HepG2 (cell line): ENCODE results near the gene SRXN1. TPM values are rescaled to one million over a fixed set of nuclear protein-coding genes. Genes with fewer than 3 reads are reported as not detected.
A peak's percentile ranks its signal among the peaks of the same experiment; 100 is the strongest.

Experiments
- CCDC6 ChIP-seq: sonication (generic); formaldehyde crosslinking; IDR thresholded peaks from 2 replicates; pipeline ENCODE4 v1.8.1; 2022; ENCODE audit warnings: mild to moderate bottlenecking, missing genetic modification reagents, moderate library complexity
- GFI1 ChIP-seq: sonication (generic); formaldehyde crosslinking; IDR thresholded peaks from 2 replicates; pipeline ENCODE4 v1.5.0; 2020; ENCODE audit warnings: missing genetic modification reagents, mild to moderate bottlenecking, borderline replicate concordance
- KDM1A ChIP-seq: IDR thresholded peaks from 2 replicates; pipeline ENCODE4 v1.6.1; 2016; ENCODE audit warnings: missing compliant biosample characterization
- PHB2 ChIP-seq: fragments of 450-650 bp; IDR thresholded peaks from 2 replicates; pipeline ENCODE4 v1.6.1; 2018; ENCODE audit not compliant: partially characterized antibody
- TCF7L2 ChIP-seq: IDR thresholded peaks from 2 replicates; pipeline ENCODE4 v1.6.1; 2011; ENCODE audit warnings: mild to moderate bottlenecking, low read depth, low read length, moderate library complexity
- TP53 ChIP-seq: sonication (generic); formaldehyde crosslinking; conservative IDR thresholded peaks from 2 replicates; pipeline ENCODE4 v1.4.0; 2020; ENCODE audit warnings: missing genetic modification reagents
- ZNF10 ChIP-seq: sonication (generic); formaldehyde crosslinking; IDR thresholded peaks from 2 replicates; pipeline ENCODE4 v1.4.0; 2020; ENCODE audit warnings: mild to moderate bottlenecking, low read depth, missing genetic modification reagents, borderline replicate concordance
- ZNF333 ChIP-seq: sonication (generic); formaldehyde crosslinking; IDR thresholded peaks from 2 replicates; pipeline ENCODE4 v1.4.0; 2020; ENCODE audit warnings: mild to moderate bottlenecking, missing genetic modification reagents, borderline replicate concordance
- ZNF629 ChIP-seq: sonication (generic); formaldehyde crosslinking; conservative IDR thresholded peaks from 2 replicates; pipeline ENCODE4 v1.5.0; 2020; ENCODE audit warnings: missing genetic modification reagents
- ZNF746 ChIP-seq: sonication (generic); formaldehyde crosslinking; IDR thresholded peaks from 2 replicates; pipeline ENCODE4 v1.8.0; 2022; ENCODE audit warnings: mild to moderate bottlenecking, missing genetic modification reagents
- ZSCAN21 ChIP-seq: sonication (generic); formaldehyde crosslinking; IDR thresholded peaks from 2 replicates; pipeline ENCODE4 v1.8.0; 2022; ENCODE audit warnings: mild to moderate bottlenecking, missing genetic modification reagents, moderate library complexity, borderline replicate concordance
- polyA plus RNA-seq, 8 experiments: library from polyadenylated mRNA; depleted of rRNA in 3 of 8; stranded (reverse) in 7 of 8; unstranded in 1 of 8; fragments of >200 nt; fragmentation: Illumina TruSeq in 4 of 8; extraction: Trizol in 4 of 8; gene quantifications; 2 replicates each; pipeline versions ENCODE4 v1.2.1 to v1.2.3, GENCODE V29; 2011 to 2016; ENCODE audit warnings: low read depth in 4 of 8, missing spikeins in 1 of 8, mixed read lengths in 1 of 8; ENCODE audit not compliant: insufficient read depth in 1 of 8
- total RNA-seq, 5 experiments: library from RNA; depleted of rRNA; stranded (reverse); fragments of >200 nt; fragmentation: Illumina TruSeq; extraction: Trizol; gene quantifications; 2 replicates each; pipeline ENCODE4 v1.2.3, GENCODE V29; 2016; ENCODE audit warnings: low read depth in 1 of 5
- TF ChIP-seq, protein P1 (sequence below), 2 experiments: sonication (generic) in 1 of 2; formaldehyde crosslinking in 1 of 2; IDR thresholded peaks; 2 replicates each; pipeline versions ENCODE4 v1.4.0 to v1.6.1; 2016 to 2020; ENCODE audit warnings: borderline replicate concordance in 1 of 2, low read depth in 1 of 2, mild to moderate bottlenecking in 1 of 2, missing genetic modification reagents in 1 of 2
- TF ChIP-seq, protein P2 (sequence below): sonication (generic); formaldehyde crosslinking; conservative IDR thresholded peaks from 2 replicates; pipeline ENCODE4 v1.8.1; 2023; ENCODE audit warnings: missing genetic modification reagents
- TF ChIP-seq, protein P3 (sequence below): sonication (generic); formaldehyde crosslinking; IDR thresholded peaks from one replicate; pipeline ENCODE4 v1.5.1; 2020; ENCODE audit warnings: mild to moderate bottlenecking, missing genetic modification reagents; ENCODE audit errors: not compliant biosample characterization

SRXN1 gene
- total and polyA plus RNA-seq, 2 of the 13 experiments (the other 11 are each of a cell fraction or from before 2014, with no cell fraction given): 29.9 to 87.7 TPM

DNA sequence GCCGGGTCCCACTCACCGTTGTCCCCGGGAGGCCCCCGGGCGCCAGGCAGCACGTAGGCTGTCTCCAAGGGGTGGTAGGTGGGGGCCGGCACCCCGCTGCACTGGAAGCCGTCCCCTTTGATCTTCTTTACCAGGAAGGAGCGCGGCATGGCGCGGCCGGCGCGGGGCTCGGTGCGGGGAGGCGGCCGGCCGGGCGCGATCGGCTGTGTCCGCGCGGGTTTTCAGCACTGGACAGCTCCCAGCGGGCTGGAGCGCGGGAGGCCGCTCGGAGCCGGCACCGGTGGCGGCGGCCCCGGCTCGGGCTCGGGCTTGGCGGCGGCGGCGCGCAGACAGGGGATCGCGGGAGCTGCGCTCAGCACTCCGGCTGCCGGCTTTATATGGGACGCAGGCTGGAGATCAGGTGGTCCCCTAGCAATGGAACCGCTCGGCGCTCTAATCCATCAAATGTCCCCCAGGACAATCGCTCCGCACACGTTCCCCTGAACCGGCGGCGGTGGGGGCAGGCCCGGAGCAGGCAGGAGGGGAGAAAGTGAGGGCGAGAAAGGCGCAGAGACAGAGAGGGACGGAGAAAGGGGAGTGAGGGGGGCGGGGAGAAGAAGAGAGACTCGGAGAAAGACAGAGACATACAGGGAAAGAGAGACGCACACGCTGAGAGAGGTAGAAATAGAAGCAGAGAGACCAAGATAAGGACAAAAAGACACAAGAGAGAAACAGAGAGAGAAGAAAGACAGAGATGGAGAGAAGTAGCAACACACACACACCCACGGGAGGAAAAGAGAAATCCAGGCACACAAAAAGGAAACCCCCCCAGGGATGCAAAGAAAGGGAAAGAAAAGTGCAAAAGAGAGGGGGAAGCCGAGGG, 22.7 kb upstream of the SRXN1 start, which contains the start of gene SCRT2 (continued):
- TF ChIP-seq ZNF746 (peak; percentile 87; the same call in 1 of the 2 replicates), PHB2 (no peak), ZSCAN21 (CRISPR knock-in tag) (peak; percentile 99), KDM1A (CRISPR knock-in tag) (no peak), GFI1 (peak; percentile 41; the same call in 1 of the 2 replicates), ZNF629 (CRISPR knock-in tag) (peak; percentile 22; the same call in 1 of the 2 replicates), TP53 (CRISPR knock-in tag) (no peak), ZNF10 (no peak), ZNF333 (peak; percentile 92; the same call in 1 of the 2 replicates), CCDC6 (CRISPR knock-in tag) (peak; percentile 100), TCF7L2 (no peak)
- TF ChIP-seq, protein P1, sequence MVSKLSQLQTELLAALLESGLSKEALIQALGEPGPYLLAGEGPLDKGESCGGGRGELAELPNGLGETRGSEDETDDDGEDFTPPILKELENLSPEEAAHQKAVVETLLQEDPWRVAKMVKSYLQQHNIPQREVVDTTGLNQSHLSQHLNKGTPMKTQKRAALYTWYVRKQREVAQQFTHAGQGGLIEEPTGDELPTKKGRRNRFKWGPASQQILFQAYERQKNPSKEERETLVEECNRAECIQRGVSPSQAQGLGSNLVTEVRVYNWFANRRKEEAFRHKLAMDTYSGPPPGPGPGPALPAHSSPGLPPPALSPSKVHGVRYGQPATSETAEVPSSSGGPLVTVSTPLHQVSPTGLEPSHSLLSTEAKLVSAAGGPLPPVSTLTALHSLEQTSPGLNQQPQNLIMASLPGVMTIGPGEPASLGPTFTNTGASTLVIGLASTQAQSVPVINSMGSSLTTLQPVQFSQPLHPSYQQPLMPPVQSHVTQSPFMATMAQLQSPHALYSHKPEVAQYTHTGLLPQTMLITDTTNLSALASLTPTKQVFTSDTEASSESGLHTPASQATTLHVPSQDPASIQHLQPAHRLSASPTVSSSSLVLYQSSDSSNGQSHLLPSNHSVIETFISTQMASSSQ (IDR thresholded peaks at IDR 0.05; ENCODE audit: low read depth): no peak
- TF ChIP-seq, protein P1 (CRISPR knock-in tag; IDR thresholded peaks at IDR 0.05; ENCODE audit: borderline replicate concordance): peak; percentile 64; the same call in 1 of the 2 replicates
- TF ChIP-seq, protein P2, sequence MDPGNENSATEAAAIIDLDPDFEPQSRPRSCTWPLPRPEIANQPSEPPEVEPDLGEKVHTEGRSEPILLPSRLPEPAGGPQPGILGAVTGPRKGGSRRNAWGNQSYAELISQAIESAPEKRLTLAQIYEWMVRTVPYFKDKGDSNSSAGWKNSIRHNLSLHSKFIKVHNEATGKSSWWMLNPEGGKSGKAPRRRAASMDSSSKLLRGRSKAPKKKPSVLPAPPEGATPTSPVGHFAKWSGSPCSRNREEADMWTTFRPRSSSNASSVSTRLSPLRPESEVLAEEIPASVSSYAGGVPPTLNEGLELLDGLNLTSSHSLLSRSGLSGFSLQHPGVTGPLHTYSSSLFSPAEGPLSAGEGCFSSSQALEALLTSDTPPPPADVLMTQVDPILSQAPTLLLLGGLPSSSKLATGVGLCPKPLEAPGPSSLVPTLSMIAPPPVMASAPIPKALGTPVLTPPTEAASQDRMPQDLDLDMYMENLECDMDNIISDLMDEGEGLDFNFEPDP (CRISPR knock-in tag): no peak
- TF ChIP-seq, protein P3, sequence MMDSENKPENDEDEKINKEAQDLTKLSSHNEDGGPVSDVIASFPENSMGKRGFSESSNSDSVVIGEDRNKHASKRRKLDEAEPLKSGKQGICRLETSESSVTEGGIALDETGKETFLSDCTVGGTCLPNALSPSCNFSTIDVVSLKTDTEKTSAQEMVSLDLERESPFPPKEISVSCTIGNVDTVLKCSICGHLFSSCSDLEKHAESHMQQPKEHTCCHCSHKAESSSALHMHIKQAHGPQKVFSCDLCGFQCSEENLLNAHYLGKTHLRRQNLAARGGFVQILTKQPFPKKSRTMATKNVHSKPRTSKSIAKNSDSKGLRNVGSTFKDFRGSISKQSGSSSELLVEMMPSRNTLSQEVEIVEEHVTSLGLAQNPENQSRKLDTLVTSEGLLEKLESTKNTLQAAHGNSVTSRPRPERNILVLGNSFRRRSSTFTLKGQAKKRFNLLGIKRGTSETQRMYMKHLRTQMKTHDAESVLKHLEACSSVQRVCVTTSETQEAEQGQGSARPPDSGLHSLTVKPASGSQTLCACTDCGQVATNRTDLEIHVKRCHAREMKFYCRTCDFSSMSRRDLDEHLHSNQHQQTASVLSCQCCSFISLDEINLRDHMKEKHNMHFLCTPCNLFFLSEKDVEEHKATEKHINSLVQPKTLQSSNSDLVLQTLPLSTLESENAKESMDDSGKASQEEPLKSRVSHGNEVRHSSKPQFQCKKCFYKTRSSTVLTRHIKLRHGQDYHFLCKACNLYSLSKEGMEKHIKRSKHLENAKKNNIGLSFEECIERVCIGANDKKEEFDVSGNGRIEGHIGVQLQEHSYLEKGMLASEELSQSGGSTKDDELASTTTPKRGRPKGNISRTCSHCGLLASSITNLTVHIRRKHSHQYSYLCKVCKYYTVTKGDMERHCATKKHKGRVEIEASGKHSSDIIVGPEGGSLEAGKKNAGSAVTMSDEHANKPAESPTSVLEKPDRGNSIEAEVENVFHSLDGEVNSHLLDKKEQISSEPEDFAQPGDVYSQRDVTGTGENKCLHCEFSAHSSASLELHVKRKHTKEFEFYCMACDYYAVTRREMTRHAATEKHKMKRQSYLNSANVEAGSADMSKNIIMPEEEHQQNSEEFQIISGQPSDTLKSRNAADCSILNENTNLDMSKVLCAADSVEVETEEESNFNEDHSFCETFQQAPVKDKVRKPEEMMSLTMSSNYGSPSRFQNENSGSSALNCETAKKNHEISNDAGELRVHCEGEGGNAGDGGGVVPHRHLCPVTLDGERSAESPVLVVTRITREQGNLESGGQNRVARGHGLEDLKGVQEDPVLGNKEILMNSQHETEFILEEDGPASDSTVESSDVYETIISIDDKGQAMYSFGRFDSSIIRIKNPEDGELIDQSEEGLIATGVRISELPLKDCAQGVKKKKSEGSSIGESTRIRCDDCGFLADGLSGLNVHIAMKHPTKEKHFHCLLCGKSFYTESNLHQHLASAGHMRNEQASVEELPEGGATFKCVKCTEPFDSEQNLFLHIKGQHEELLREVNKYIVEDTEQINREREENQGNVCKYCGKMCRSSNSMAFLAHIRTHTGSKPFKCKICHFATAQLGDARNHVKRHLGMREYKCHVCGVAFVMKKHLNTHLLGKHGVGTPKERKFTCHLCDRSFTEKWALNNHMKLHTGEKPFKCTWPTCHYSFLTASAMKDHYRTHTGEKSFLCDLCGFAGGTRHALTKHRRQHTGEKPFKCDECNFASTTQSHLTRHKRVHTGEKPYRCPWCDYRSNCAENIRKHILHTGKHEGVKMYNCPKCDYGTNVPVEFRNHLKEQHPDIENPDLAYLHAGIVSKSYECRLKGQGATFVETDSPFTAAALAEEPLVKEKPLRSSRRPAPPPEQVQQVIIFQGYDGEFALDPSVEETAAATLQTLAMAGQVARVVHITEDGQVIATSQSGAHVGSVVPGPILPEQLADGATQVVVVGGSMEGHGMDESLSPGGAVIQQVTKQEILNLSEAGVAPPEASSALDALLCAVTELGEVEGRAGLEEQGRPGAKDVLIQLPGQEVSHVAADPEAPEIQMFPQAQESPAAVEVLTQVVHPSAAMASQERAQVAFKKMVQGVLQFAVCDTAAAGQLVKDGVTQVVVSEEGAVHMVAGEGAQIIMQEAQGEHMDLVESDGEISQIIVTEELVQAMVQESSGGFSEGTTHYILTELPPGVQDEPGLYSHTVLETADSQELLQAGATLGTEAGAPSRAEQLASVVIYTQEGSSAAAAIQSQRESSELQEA: peak; percentile 85
